PFSK-1 (cell line): ENCODE data around the gene HPN.

ENCODE experiments used
- FOXP2 ChIP-seq: optimal IDR thresholded peaks from 2 replicates; pipeline ENCODE3; 2011; ENCODE audit warnings: borderline replicate concordance, control low read depth, inconsistent platforms; ENCODE audit not compliant: insufficient read depth; ENCODE audit errors: extremely low read length, extremely low read depth
- POLR2AphosphoS5 ChIP-seq: IDR thresholded peaks from 2 replicates; pipeline ENCODE4 v1.6.1; 2012; ENCODE audit warnings: low read depth, mild to moderate bottlenecking, control low read depth, low read length, moderate library complexity
- REST ChIP-seq, 2 experiments: IDR thresholded peaks; 2 replicates each; pipeline versions ENCODE4 v1.6.1 to v1.8.0; 2011 to 2012; ENCODE audit warnings: low read depth in 2 of 2, low read length in 2 of 2, control low read depth in 1 of 2, inconsistent platforms in 1 of 2, mild to moderate bottlenecking in 1 of 2, moderate library complexity in 1 of 2; ENCODE audit not compliant: insufficient read depth in 1 of 2
- SIN3A ChIP-seq: IDR thresholded peaks from 2 replicates; pipeline ENCODE4 v1.6.1; 2012; ENCODE audit warnings: mild to moderate bottlenecking, low read length, moderate library complexity, borderline replicate concordance; ENCODE audit not compliant: insufficient read depth
- TAF1 ChIP-seq: IDR thresholded peaks from 2 replicates; pipeline ENCODE4 v1.6.1; 2012; ENCODE audit warnings: low read length, control low read depth, borderline replicate concordance; ENCODE audit not compliant: insufficient read depth

HPN gene

DNA sequence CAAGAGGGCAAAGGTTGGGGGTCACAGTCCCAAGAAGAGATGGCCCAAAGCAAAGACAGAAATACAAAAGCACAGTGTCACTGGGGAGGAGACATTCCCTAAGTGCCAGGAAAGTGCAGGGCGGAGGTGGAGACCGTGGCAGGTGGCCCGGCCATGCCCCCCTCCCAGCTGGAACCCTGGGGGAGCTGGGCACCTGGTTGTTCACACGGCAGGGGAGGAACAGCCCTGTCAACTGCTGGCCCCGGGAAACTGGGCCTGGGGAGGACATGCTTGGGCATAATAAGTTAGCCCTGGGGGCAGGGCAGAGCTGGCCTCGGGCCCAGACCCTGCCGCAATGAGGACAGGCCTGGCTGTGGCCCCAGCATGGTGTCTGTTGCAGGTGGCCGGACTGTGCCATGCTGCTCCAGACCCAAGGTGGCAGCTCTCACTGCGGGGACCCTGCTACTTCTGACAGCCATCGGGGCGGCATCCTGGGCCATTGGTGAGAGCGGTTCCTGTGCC, 7.4 kb downstream of the HPN start:
- TF ChIP-seq POLR2AphosphoS5 (no peak), SIN3A (no peak), FOXP2 (no peak), REST (IDR thresholded peaks at IDR 0.05; ENCODE audit: insufficient read depth in 1 of 2, low read depth in 2 of 2, low read length in 2 of 2) (no peak), TAF1 (no peak)

- TF ChIP-seq POLR2AphosphoS5 (no peak), REST (IDR thresholded peaks at IDR 0.05; ENCODE audit: insufficient read depth in 1 of 2, low read depth in 2 of 2, low read length in 2 of 2) (no peak), SIN3A (no peak), FOXP2 (no peak), TAF1 (no peak)
Observed at GRCh38 chr19:35049456-35049855, 7.9 kb downstream of the HPN start.

DNA sequence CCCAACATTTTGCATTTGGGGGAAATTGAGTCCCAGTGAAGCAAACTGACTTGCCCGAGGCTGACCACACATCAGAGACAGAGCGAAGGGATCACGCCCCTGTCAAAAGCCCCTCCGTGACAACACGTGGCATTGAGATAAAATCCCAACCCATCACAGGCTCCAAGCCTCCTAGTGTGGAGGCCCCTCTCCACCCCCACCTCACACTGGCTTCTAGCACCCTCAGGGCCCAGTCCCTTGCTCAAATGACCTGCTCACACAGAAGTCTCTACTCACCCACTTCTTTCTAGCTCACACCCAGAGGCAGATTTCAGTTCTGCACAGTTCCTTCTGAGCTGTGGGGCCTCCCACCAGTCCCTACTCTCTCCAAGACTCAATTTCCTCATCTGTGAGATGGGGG, 10.3 kb downstream of the HPN start:
- TF ChIP-seq FOXP2 (no peak), SIN3A (no peak), REST (IDR thresholded peaks at IDR 0.05; ENCODE audit: insufficient read depth in 1 of 2, low read depth in 2 of 2, low read length in 2 of 2) (no peak)

DNA sequence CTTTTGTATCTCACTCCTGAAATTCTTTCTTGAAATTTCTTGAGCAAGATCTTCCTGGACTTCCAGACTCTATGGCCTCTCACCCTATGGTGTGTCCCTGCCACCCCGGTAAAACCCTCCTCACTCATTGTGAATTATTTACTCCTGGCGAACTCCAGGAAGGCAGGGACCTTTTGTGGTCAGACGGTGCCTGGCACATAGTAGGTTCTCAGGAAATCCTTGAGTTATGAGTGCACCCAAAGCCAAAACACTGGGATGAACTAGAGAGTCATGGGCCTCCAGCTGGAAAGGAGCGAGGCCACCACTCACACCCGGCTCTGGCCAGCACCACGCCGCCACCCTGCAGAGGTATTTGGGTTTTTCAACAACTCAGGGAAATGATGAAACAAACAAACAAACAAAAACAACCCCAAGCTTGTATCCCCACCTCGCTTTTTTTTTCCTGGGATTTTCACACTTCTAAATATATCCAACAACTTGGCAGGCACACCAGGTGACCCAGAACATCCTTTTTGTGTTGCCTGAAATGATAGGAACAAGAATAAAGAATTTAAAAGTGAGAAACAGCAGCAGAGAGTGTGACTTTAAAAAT, 11.2 kb downstream of the HPN start:
- no peak for TF ChIP-seq REST (IDR thresholded peaks at IDR 0.05; ENCODE audit: insufficient read depth in 1 of 2, low read depth in 2 of 2, low read length in 2 of 2)
- no peak for TF ChIP-seq TAF1
- TF ChIP-seq SIN3A: no peak
- TF ChIP-seq FOXP2: no peak
- TF ChIP-seq POLR2AphosphoS5: no peak

DNA sequence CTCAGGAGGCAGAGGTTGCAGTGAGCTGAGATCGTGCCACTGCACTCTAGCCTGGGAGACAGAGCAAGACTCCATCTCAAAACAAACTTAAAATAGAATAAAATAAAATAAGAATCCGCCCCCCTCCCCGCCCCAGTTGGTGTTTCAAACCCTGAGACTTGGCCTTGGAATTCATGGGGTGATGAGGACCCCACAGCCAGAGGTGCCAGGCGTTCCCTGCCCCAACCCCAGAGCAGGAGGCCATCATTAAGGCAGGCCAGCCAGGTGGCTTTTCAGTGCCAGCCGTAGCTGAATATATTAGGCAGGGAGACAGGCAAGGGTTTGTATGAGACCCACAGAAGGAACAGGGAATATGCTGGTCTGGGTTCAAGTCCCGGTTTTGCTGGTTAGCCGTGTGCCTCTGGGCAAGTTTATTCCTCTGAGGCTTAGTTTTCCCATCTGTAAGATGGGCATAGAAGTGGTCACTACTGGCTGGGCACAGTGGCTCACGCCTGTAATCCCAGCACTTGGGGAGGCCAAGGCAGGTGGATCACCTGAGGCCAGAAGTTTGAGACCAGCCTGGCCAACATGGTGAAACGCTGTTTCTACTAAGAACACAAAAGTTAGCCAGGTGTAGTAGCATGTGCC, 12.3 kb downstream of the HPN start:
- TF ChIP-seq POLR2AphosphoS5: no peak
- TF ChIP-seq SIN3A: no peak
- TF ChIP-seq REST (IDR thresholded peaks at IDR 0.05; ENCODE audit: insufficient read depth in 1 of 2, low read depth in 2 of 2, low read length in 2 of 2): no peak
- no peak for TF ChIP-seq TAF1
- no peak for TF ChIP-seq FOXP2
